H1 (cell line): ENCODE measurements around the gene MANEAL. TPM values are rescaled to one million over a fixed set of nuclear protein-coding genes. Genes with fewer than 3 reads are reported as not detected.

Experiments
- CTCF ChIA-PET: fragments of 300-600 bp; sonication (Branson Sonifier 250); formaldehyde crosslinking; loops from one replicate; lab custom pipeline; 2021; ENCODE audit not compliant: partially characterized antibody; lab: Charles Lee
- POLR2A ChIA-PET: fragments of 300-600 bp; sonication (Branson Sonifier 250); formaldehyde crosslinking; loops from one replicate; lab custom pipeline; 2021; ENCODE audit warnings: inconsistent platforms; ENCODE audit not compliant: partially characterized antibody; lab: Charles Lee
- DNase-seq, 2 experiments: peaks; one replicate each; pipeline versions ENCODE4 v3.0.0 to v3.0.0-alpha.2; 2010 to 2022; ENCODE audit warnings: low spot score in 2 of 2, low read depth in 1 of 2, mixed read lengths in 1 of 2
- FAIRE-seq: peaks from 2 replicates; lab custom pipeline; 2011; peaks lifted over from hg19 to GRCh38; lab: Jason Lieb, UNC
- H2AFZ ChIP-seq: 2 replicates; pipeline ENCODE4 v1.8.1; 2012; ENCODE audit warnings: low read length, inconsistent platforms
- H2AK5ac ChIP-seq: 2 replicates; pipeline ENCODE4 v1.6.1; 2013; ENCODE audit warnings: low read depth, low read length
- H2BK120ac ChIP-seq: replicated peaks from 2 replicates; pipeline ENCODE3; 2013; ENCODE audit warnings: low read depth, low read length, inconsistent platforms
- H2BK12ac ChIP-seq: 2 replicates; pipeline ENCODE4 v1.6.1; 2013; ENCODE audit warnings: low read depth, low read length
- H2BK15ac ChIP-seq: 2 replicates; pipeline ENCODE4 v1.6.1; 2013; ENCODE audit warnings: low read length
- H2BK20ac ChIP-seq: 2 replicates; pipeline ENCODE4 v1.6.1; 2013; ENCODE audit warnings: low read length
- H2BK5ac ChIP-seq: 2 replicates; pipeline ENCODE4 v1.6.1; 2013; ENCODE audit warnings: low read depth, low read length
- H3K14ac ChIP-seq: 2 replicates; pipeline ENCODE4 v1.6.1; 2013; ENCODE audit warnings: inconsistent platforms; ENCODE audit not compliant: insufficient read length
- H3K18ac ChIP-seq: 2 replicates; pipeline ENCODE4 v1.6.1; 2013; ENCODE audit warnings: low read length; ENCODE audit errors: extremely low read depth
- H3K23ac ChIP-seq: 2 replicates; pipeline ENCODE4 v1.6.1; 2013; ENCODE audit warnings: inconsistent platforms; ENCODE audit not compliant: insufficient read length
- H3K23me2 ChIP-seq: 2 replicates; pipeline ENCODE4 v1.6.1; 2013; ENCODE audit warnings: low read depth, low read length
- H3K27ac ChIP-seq: 2 replicates; pipeline ENCODE4 v1.6.1; 2011; ENCODE audit warnings: low read depth, low read length, inconsistent platforms
- H3K27me3 ChIP-seq, 4 experiments: replicated peaks in 1 of 4; 1 replicate in 1 of 4; 2 replicates in 3 of 4; pipeline versions ENCODE4 v1.6.1 to v1.8.1; 2011 to 2013; ENCODE audit warnings: low read length in 3 of 4, mild to moderate bottlenecking in 3 of 4, inconsistent platforms in 2 of 4, mixed read lengths in 2 of 4, moderate library complexity in 1 of 4; ENCODE audit not compliant: control insufficient read depth in 3 of 4, insufficient read depth in 3 of 4; ENCODE audit errors: extremely low read depth in 1 of 4
- H3K36me3 ChIP-seq, 4 experiments: 2 replicates each; pipeline versions ENCODE4 v1.6.1 to v1.8.1; 2011 to 2013; ENCODE audit warnings: mild to moderate bottlenecking in 4 of 4, low read length in 3 of 4, moderate library complexity in 2 of 4, control low read depth in 1 of 4, inconsistent platforms in 1 of 4; ENCODE audit not compliant: insufficient read depth in 4 of 4, control insufficient read depth in 2 of 4
- H3K4ac ChIP-seq: replicated peaks from 2 replicates; pipeline ENCODE3; 2013; ENCODE audit warnings: low read length, low read depth, mixed read lengths, inconsistent platforms; ENCODE audit not compliant: insufficient read length
- H3K4me1 ChIP-seq, 4 experiments: replicated peaks in 1 of 4; 1 replicate in 1 of 4; 2 replicates in 3 of 4; pipeline versions ENCODE4 v1.6.1 to v1.8.1; 2011 to 2013; ENCODE audit warnings: low read length in 3 of 4, inconsistent platforms in 2 of 4, mixed read lengths in 1 of 4; ENCODE audit not compliant: insufficient read depth in 4 of 4, control insufficient read depth in 3 of 4
- H3K4me2 ChIP-seq, 2 experiments: 2 replicates each; pipeline versions ENCODE4 v1.6.1 to v1.8.1; 2011 to 2013; ENCODE audit warnings: low read depth in 2 of 2, low read length in 2 of 2, control low read depth in 1 of 2, inconsistent platforms in 1 of 2, mild to moderate bottlenecking in 1 of 2; ENCODE audit not compliant: insufficient read depth in 1 of 2
- H3K4me3 ChIP-seq, 4 experiments: fragments of 200-600, 300-600 bp in 1 of 4; sonication (generic), shearing (Covaris generic), sonication (Bioruptor Twin) in 1 of 4; 2 replicates each; pipeline versions ENCODE4 v1.5.1 to v1.8.1; 2011 to 2016; ENCODE audit warnings: low read length in 4 of 4, low read depth in 3 of 4, control low read depth in 2 of 4, inconsistent platforms in 2 of 4, mild to moderate bottlenecking in 2 of 4, mixed read lengths in 1 of 4, moderate library complexity in 1 of 4; ENCODE audit not compliant: insufficient read depth in 2 of 4; ENCODE audit errors: extremely low read depth in 1 of 4
- H3K56ac ChIP-seq: replicated peaks from 2 replicates; pipeline ENCODE3; 2013; ENCODE audit warnings: low read depth, mild to moderate bottlenecking, mixed read lengths, low read length, inconsistent platforms; ENCODE audit not compliant: insufficient read length
- H3K79me1 ChIP-seq: 2 replicates; pipeline ENCODE4 v1.6.1; 2013; ENCODE audit warnings: low read depth, low read length, control low read depth
- H3K79me2 ChIP-seq, 2 experiments: 2 replicates each; pipeline versions ENCODE4 v1.6.1 to v1.8.1; 2012 to 2013; ENCODE audit warnings: low read length in 2 of 2, mild to moderate bottlenecking in 2 of 2, inconsistent platforms in 1 of 2; ENCODE audit not compliant: insufficient read depth in 2 of 2, control insufficient read depth in 1 of 2
- H3K9ac ChIP-seq, 4 experiments: replicated peaks in 1 of 4; 1 replicate in 1 of 4; 2 replicates in 3 of 4; pipeline versions ENCODE4 v1.6.1 to v1.8.1; 2011 to 2013; ENCODE audit warnings: low read depth in 3 of 4, low read length in 3 of 4, control low read depth in 2 of 4, mild to moderate bottlenecking in 2 of 4, moderate library complexity in 2 of 4, inconsistent platforms in 1 of 4; ENCODE audit errors: extremely low read depth in 1 of 4
- H3K9me3 ChIP-seq, 2 experiments: 2 replicates each; pipeline versions ENCODE4 v1.6.1 to v1.8.1; 2012 to 2013; ENCODE audit warnings: mild to moderate bottlenecking in 2 of 2, moderate library complexity in 2 of 2, control low read depth in 1 of 2, inconsistent platforms in 1 of 2, low read depth in 1 of 2, low read length in 1 of 2, mixed read lengths in 1 of 2; ENCODE audit not compliant: insufficient read depth in 2 of 2
- H4K20me1 ChIP-seq, 2 experiments: replicated peaks in 1 of 2; 2 replicates each; pipeline versions ENCODE3 to v1.8.1; 2011 to 2013; ENCODE audit warnings: inconsistent platforms in 2 of 2, low read length in 2 of 2, mild to moderate bottlenecking in 1 of 2; ENCODE audit not compliant: insufficient read depth in 2 of 2, control insufficient read depth in 1 of 2
- H4K5ac ChIP-seq: 2 replicates; pipeline ENCODE4 v1.6.1; 2013; ENCODE audit warnings: low read length, low read depth, mixed read lengths, inconsistent platforms; ENCODE audit not compliant: insufficient read length
- H4K8ac ChIP-seq: 2 replicates; pipeline ENCODE4 v1.8.0; 2013; ENCODE audit warnings: mild to moderate bottlenecking, moderate library complexity, low read length, inconsistent platforms; ENCODE audit not compliant: insufficient read depth; ENCODE audit errors: extremely low read depth
- H4K91ac ChIP-seq: replicated peaks from 2 replicates; pipeline ENCODE3; 2013; ENCODE audit warnings: low read length, mixed read lengths, inconsistent platforms; ENCODE audit not compliant: insufficient read length
- CHD2 ChIP-seq: IDR thresholded peaks from 2 replicates; pipeline ENCODE4 v1.6.1; 2012; ENCODE audit warnings: low read length, improper control_type of control experiment
- EZH2 ChIP-seq: fragments of 200-600 bp; sonication (generic); IDR thresholded peaks from 2 replicates; pipeline ENCODE4 v1.7.1; 2012; ENCODE audit warnings: low read depth, mild to moderate bottlenecking, moderate library complexity, low read length, inconsistent platforms; ENCODE audit not compliant: severe bottlenecking
- HDAC6 ChIP-seq: IDR thresholded peaks from one replicate; pipeline ENCODE4 v1.7.1; 2012; ENCODE audit warnings: low read depth, mild to moderate bottlenecking, inconsistent platforms, low read length, moderate library complexity
- MAFK ChIP-seq: IDR thresholded peaks from 2 replicates; pipeline ENCODE4 v1.6.1; 2012; ENCODE audit warnings: low read depth, mild to moderate bottlenecking, improper control_type of control experiment, low read length
- RNF2 ChIP-seq: fragments of 200-900, 300-1000 bp; sonication (generic); IDR thresholded peaks from 2 replicates; pipeline ENCODE4 v1.7.1; 2016; ENCODE audit warnings: borderline replicate concordance, low read depth, mild to moderate bottlenecking, antibody characterized with exemption, low read length; ENCODE audit not compliant: poor library complexity, severe bottlenecking; ENCODE audit errors: missing control alignments
- SAP30 ChIP-seq: fragments of 300-600 bp; sonication (generic); IDR thresholded peaks from 2 replicates; pipeline ENCODE4 v1.7.1; 2012; ENCODE audit warnings: low read length, moderate library complexity, mild to moderate bottlenecking, inconsistent platforms; ENCODE audit not compliant: insufficient read depth, insufficient replicate concordance
- SIRT6 ChIP-seq: IDR thresholded peaks from one replicate; pipeline ENCODE4 v1.7.1; 2012; ENCODE audit warnings: low read length, inconsistent platforms
- SUZ12 ChIP-seq: fragments of 200-600 bp; sonication (generic); IDR thresholded peaks from 2 replicates; pipeline ENCODE4 v1.6.1; 2012; ENCODE audit warnings: mild to moderate bottlenecking, inconsistent platforms, low read length, moderate library complexity, mixed read lengths
- WGBS, 2 experiments: shearing (Covaris generic) in 1 of 2; methylation state at CpG; one replicate each; pipeline versions ENCODE4 v1.1.6 to v1.1.7; 2013 to 2015; ENCODE audit warnings: low lambda C conversion rate in 2 of 2, mixed read lengths in 2 of 2, inconsistent platforms in 1 of 2, low coverage in 1 of 2, missing lambda C conversion rate in 1 of 2; ENCODE audit not compliant: insufficient replicate concordance in 2 of 2, insufficient coverage in 1 of 2, insufficient read length in 1 of 2; ENCODE audit errors: extremely low coverage in 1 of 2, missing lambda C conversion rate in 1 of 2; 5-methylcytosine and 5-hydroxymethylcytosine counted together
- polyA plus RNA-seq, 7 experiments: library from polyadenylated mRNA; depleted of rRNA in 3 of 7; stranded (reverse) in 5 of 7; unstranded in 2 of 7; fragments of >200 nt in 5 of 7; fragments of 200-250 nt in 2 of 7; gene quantifications; 1 replicate in 5 of 7; 2 replicates in 1 of 7; 4 replicates in 1 of 7; pipeline versions ENCODE4 v1.2.1 to v1.2.3, GENCODE V29; 2011 to 2013; ENCODE audit warnings: missing spikeins in 2 of 7, mixed read lengths in 2 of 7
- total RNA-seq: library from RNA; stranded (reverse); fragmentation: NEBNext Ultra II Directional; extraction: Animal tissue kit (Norgen Biotek cat#: 25700); gene quantifications from 2 replicates; pipeline ENCODE4 v1.2.1, GENCODE V29; 2021
- TF ChIP-seq, protein P1 (sequence below): IDR thresholded peaks from 2 replicates; pipeline ENCODE4 v1.6.1; 2012; ENCODE audit warnings: low read length, inconsistent platforms

The MANEAL gene
- total and polyA plus RNA-seq, 2 of the 8 experiments (the other 6 are each of a cell fraction or from before 2014, with no cell fraction given), result 4.8 to 7.2 TPM

DNA sequence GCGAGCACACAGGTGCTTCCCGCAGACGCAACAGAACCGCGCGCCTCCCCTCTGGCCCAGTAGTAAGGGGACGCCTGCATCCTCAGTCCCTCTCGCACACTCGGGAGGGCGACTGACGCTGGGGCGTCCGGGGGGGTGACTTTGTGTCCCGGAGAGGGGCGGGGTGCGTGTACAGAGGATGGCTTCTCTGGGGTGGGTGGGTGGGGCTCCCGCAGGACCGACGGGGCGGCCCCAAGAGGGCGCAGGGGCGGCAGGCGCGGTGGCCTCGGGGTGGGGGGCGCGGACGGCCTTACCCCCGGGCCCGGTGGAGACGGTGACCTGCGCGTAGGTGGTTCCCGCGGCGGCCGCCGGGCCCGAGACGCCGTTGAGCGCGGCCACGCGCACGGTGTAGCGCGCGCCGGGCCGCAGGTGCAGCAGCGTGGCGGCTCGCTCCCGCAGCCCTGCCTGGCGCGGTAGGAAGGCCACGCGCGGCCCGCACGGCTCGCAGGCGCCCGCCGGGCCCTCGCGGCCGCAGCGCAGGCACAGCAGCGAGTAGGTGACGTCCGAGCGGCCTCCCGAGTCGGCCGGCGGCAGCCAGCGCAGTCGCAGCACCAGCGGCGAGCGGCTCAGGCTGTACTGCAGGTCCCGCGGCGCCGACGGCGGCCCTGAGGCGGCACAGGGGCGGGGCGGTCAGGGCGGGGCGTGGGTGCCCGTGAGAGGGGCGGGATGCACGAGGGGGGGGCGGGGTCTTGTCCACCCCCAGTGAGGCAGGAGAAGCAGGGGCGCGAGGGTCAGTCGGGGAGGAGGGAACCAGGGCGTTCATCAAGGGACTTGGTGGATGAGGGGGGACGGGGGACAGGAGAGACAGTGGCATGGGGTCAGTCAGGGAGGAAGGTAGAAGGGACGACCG is 40.8 kb upstream of the MANEAL start:
- peak overlapping the region; percentile 72 to 76 for H3K4me2 ChIP-seq
- H2BK12ac ChIP-seq, result no peak overlapping the region
- peak overlapping the region; percentile 34 to 60 (median 44) for H3K4me3 ChIP-seq
- H2AFZ ChIP-seq, result peak overlapping the region; percentile 49; the same call in 1 of the 2 replicates
- H3K23me2 ChIP-seq, result peaks cover 5% of the 10 kb centered on the region; the same call in 1 of the 2 replicates
- no peak overlapping the region; the same call in 1 of the 2 replicates for H3K18ac ChIP-seq
- H3K27me3 ChIP-seq, result peaks cover 34 to 71% (median 55%) of the 10 kb centered on the region in 4 experiments
- H3K79me1 ChIP-seq, result no peaks in the 10 kb centered on the region
- no peak overlapping the region for H3K56ac ChIP-seq
- H2BK5ac ChIP-seq, result no peak overlapping the region
- ChIA-PET CTCF (no interaction called here), POLR2A (no interaction called here)
- 5% methylated on average over 45 of the region's 105 CpGs; no CpG with 5 or more reads in 1 of the 2 experiments for WGBS, 2 experiments
- no peaks in the 10 kb centered on the region for H3K79me2 ChIP-seq
- TF ChIP-seq SAP30 (no peak), CHD2 (no peak), MAFK (no peak), SIRT6 (no peak), SUZ12 (peak; percentile 11; the same call in 1 of the 2 replicates), EZH2 (peak; percentile 32), RNF2 (no peak), HDAC6 (no peak)
- TF ChIP-seq, protein P1, sequence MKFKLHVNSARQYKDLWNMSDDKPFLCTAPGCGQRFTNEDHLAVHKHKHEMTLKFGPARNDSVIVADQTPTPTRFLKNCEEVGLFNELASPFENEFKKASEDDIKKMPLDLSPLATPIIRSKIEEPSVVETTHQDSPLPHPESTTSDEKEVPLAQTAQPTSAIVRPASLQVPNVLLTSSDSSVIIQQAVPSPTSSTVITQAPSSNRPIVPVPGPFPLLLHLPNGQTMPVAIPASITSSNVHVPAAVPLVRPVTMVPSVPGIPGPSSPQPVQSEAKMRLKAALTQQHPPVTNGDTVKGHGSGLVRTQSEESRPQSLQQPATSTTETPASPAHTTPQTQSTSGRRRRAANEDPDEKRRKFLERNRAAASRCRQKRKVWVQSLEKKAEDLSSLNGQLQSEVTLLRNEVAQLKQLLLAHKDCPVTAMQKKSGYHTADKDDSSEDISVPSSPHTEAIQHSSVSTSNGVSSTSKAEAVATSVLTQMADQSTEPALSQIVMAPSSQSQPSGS, result no peak
- TF ChIP-seq, all 59 proteins: peak for 2
- H3K14ac ChIP-seq, result no peak overlapping the region
- H2BK120ac ChIP-seq, result no peak overlapping the region
- H3K4ac ChIP-seq, result no peak overlapping the region
- peaks cover 0 to 9% (median 0%) of the 10 kb centered on the region in 4 experiments; a peak in 3 of 7 replicates for H3K4me1 ChIP-seq
- FAIRE-seq, result no peak
- H3K9ac ChIP-seq, result no peak overlapping the region
- no peak overlapping the region for H2BK15ac ChIP-seq
- no peak overlapping the region for H4K5ac ChIP-seq
- H3K27ac ChIP-seq, result no peak overlapping the region
- no peaks in the 10 kb centered on the region for H3K9me3 ChIP-seq
- no peaks in the 10 kb centered on the region for H4K20me1 ChIP-seq
- no peak overlapping the region for H3K23ac ChIP-seq
- H3K36me3 ChIP-seq, result peaks cover 0 to 3% (median 0%) of the 10 kb centered on the region in 4 experiments; a peak in 1 of 8 replicates
- peak in 1 of 2 experiments; percentile 73 for DNase-seq
- H4K8ac ChIP-seq, result peak overlapping the region; percentile 68
- no peak overlapping the region for H4K91ac ChIP-seq
- no peak overlapping the region for H2BK20ac ChIP-seq
- no peak overlapping the region for H2AK5ac ChIP-seq
